Endothelial cell of hepatic sinusoid (primary cell): ENCODE results near the gene SLC9A3.

ENCODE experiments used
- in situ Hi-C: cut with HindIII; loops from 2 replicates; pipeline ENCODE4 v1.10.0; 2017; ENCODE audit warnings: low sequenced_read_pairs

The SLC9A3 gene

DNA sequence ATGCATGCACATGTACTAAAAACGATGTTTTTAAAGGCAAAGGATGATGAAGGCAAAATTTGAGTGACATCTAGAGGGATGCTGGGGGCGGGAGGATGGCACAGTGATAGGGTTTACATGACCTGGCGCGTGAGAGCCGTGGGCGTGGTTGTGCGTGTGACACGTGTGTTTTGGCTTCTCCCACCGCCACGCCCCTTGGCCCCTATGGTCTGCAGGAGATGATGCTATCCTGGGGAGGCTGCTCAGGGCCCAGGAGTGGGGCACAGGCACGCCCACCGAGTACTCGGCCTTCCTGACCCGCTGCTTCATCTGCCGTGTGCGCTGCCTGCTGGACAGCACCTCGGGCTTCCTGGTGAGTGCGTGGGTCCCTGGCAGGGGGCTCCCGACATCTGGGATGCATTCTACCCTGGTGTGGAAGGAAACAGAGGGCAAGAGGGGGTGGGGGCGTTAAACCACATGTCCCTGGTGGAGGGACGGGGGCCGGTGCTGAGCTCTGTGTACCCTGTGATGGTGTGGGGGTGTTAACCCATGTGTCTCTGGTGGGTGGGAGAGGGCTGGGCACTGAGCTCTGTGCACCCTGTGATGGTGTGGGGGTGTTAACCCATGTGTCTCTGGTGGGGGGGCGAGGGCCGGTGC is 100.5 kb downstream of the SLC9A3 start:
- in situ Hi-C loops: loop anchor here (10.0 kb wide), 1 partner anchor 79 kb away; no protein-coding TSS in a partner anchor

- in situ Hi-C loops: loop anchor here (10.0 kb wide), 1 partner anchor 78 kb away; no protein-coding TSS in a partner anchor
Measured at GRCh38 chr5:423233-423565, 101.0 kb downstream of the SLC9A3 start.

DNA sequence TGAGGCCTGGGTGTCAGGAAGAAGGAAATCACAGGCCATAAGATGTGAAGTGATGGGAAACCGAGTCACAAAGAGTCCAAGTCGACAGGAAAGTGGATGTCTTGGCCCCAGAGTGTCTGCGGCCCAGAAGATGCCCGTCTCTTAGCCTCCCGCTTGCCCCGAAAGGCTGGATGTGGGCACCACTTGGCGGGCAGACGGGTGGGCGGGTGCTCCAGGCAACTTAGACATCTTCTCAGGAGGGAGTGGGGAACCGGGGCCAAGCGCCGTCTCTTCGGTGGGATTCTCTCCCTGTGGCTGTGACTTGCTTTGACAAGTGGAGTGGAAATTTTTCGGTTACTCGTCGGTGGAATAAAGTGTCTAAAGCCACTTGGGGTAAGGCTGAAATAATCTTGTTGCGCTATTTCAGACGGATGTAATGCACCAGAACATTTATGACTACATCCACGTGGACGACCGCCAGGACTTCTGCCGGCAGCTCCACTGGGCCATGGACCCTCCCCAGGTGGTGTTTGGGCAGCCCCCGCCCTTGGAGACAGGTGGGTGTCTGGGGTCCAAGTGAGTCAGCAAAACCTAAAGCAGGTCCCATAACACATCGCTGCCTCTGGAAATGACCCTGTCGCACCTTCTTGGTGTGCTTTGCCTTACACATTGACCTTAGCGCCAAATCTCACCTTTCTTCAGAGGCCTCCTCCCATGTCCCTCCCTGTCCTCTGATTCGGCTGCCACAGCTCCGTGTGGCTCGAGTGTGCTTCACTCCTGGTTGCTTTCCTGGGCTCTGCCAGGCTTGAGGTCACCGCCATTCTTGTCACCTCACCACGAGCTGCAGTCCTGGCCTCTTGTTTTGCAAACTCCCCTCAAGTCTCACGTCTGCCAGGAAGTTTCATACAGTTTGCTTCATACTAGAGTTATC is 101.7 kb downstream of the SLC9A3 start:
- in situ Hi-C loops: loop anchor here (10.0 kb wide), 1 partner anchor 78 kb away; no protein-coding TSS in a partner anchor

DNA sequence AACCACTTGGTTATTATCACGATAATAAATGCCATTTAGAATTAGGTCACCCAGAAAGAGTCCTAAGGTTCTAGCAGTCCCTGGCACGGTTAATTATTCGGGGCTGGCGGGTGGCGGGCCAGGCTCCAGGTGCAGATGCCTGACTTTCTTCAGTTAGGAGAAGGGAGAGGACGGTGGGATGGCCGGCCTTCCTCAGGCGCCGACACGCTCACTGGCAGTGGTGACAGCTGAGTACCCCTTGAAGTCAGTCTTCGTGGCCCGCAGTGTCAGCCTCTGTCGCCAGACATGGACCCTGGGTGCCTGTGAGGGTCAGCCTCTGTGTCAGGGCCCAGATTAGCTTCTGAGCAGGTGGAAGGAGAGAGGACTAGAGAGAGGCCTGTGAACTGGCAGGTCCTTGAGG is 102.3 kb downstream of the SLC9A3 start:
- in situ Hi-C loops: loop anchor here (10.0 kb wide), 1 partner anchor 77 kb away; no protein-coding TSS in a partner anchor

DNA sequence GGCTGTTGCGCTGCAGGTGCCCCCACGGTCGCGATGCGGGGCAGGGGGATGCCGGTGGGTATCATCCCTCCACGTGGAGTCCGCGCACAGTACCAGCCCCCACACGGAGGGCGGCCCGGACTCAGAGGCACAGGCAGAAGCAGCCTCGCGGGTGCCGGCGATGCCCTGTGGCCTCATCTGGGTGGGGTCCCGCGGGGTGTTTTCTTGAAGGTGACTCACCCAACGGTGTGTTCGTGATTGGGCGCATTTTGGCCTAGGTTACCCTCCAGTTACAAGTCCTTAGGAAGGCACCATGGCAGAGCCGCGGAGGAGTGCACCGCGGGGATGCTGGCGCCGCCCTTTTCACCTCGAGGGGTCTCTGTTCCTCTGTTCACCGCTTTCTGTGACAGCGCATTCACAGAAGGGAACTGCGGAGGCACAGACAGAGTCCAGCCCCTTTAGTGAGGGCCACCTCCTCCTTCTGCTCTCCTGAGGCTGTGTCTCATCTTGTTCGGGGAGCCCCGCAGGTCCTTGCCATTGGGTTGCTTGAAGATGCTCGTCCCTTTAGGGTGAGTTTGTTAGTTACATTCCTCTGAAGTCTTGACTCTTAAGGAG is 102.9 kb downstream of the SLC9A3 start:
- in situ Hi-C loops: loop anchor here (10.0 kb wide), 1 partner anchor 77 kb away; no protein-coding TSS in a partner anchor

- in situ Hi-C loops: loop anchor here (10.0 kb wide), 1 partner anchor 76 kb away; no protein-coding TSS in a partner anchor
Measured at GRCh38 chr5:420632-421286, 103.5 kb downstream of the SLC9A3 start.
